Measurements from ENCODE around the gene OR14K1.

GRCh38 chr1:247701338-247701737 is 37.1 kb upstream of the OR14K1 start:
- TF ChIP-seq POLR2AphosphoS5 (IDR thresholded peaks at IDR 0.05; ENCODE audit: insufficient read depth in 1 of 2, low read depth in 1 of 2), result no peak
- TF ChIP-seq CTCF (IDR thresholded peaks at IDR 0.05), result no peak
- TF ChIP-seq POLR2A (IDR thresholded peaks at IDR 0.05), result no peak
